ENCODE measurements around the gene SYTL4.

GRCh38 chrX:100681599-100681998, 50.3 kb downstream of the SYTL4 start:
- TF ChIP-seq CTCF (IDR thresholded peaks at IDR 0.05) (no peak), POLR2A (IDR thresholded peaks at IDR 0.05) (no peak)
